Trophoblast cell (in vitro differentiated cells and primary cell): ENCODE data around the gene CTR9.

ENCODE experiments used
- DNase-seq, 2 donors: peaks; one replicate each; pipeline ENCODE4 v3.0.0-alpha.2; 2016
- H2AFZ ChIP-seq: 2 replicates; pipeline ENCODE4 v1.6.1; 2013; ENCODE audit warnings: low read length, moderate library complexity, mild to moderate bottlenecking; ENCODE audit not compliant: insufficient read depth, poor library complexity
- H2AK5ac ChIP-seq: 2 replicates; pipeline ENCODE4 v1.6.1; 2013; ENCODE audit warnings: mild to moderate bottlenecking, low read length
- H2BK120ac ChIP-seq: 2 replicates; pipeline ENCODE4 v1.6.1; 2013; ENCODE audit warnings: low read length, mild to moderate bottlenecking, moderate library complexity; ENCODE audit not compliant: insufficient read depth, poor library complexity
- H2BK12ac ChIP-seq: 2 replicates; pipeline ENCODE4 v1.6.1; 2013; ENCODE audit warnings: mild to moderate bottlenecking, low read length, moderate library complexity
- H2BK5ac ChIP-seq: 2 replicates; pipeline ENCODE4 v1.6.1; 2013; ENCODE audit warnings: low read length, low read depth, moderate library complexity, mild to moderate bottlenecking; ENCODE audit not compliant: poor library complexity
- H3K14ac ChIP-seq: 2 replicates; pipeline ENCODE4 v1.6.1; 2013; ENCODE audit warnings: mild to moderate bottlenecking, low read length
- H3K18ac ChIP-seq: 2 replicates; pipeline ENCODE4 v1.6.1; 2013; ENCODE audit warnings: mild to moderate bottlenecking, low read length
- H3K23ac ChIP-seq: 2 replicates; pipeline ENCODE4 v1.6.1; 2013; ENCODE audit warnings: low read length
- H3K27ac ChIP-seq: 2 replicates; pipeline ENCODE4 v1.5.1; 2013; ENCODE audit warnings: low read depth, mild to moderate bottlenecking, inconsistent platforms, low read length, moderate library complexity
- H3K27me3 ChIP-seq: 2 replicates; pipeline ENCODE4 v1.6.1; 2013; ENCODE audit warnings: inconsistent platforms, mild to moderate bottlenecking, low read length, moderate library complexity; ENCODE audit not compliant: insufficient read depth
- H3K36me3 ChIP-seq, 2 experiments: 1 replicate in 1 of 2; 2 replicates in 1 of 2; pipeline ENCODE4 v1.6.1; 2013; ENCODE audit warnings: low read length in 2 of 2, mild to moderate bottlenecking in 2 of 2, moderate library complexity in 1 of 2; ENCODE audit not compliant: insufficient read depth in 2 of 2, control insufficient read depth in 1 of 2
- H3K4ac ChIP-seq: 2 replicates; pipeline ENCODE4 v1.6.1; 2013; ENCODE audit warnings: low read depth, mild to moderate bottlenecking, low read length, moderate library complexity
- H3K4me1 ChIP-seq, 2 experiments: 1 replicate in 1 of 2; 2 replicates in 1 of 2; pipeline ENCODE4 v1.6.1; 2013; ENCODE audit warnings: low read length in 2 of 2, mild to moderate bottlenecking in 2 of 2, moderate library complexity in 1 of 2; ENCODE audit not compliant: insufficient read depth in 2 of 2, control insufficient read depth in 1 of 2
- H3K4me2 ChIP-seq: 2 replicates; pipeline ENCODE4 v1.6.1; 2013; ENCODE audit warnings: inconsistent platforms, mild to moderate bottlenecking, low read length, moderate library complexity
- H3K4me3 ChIP-seq: 2 replicates; pipeline ENCODE4 v1.5.1; 2013; ENCODE audit warnings: mild to moderate bottlenecking, low read depth, low read length, inconsistent platforms
- H3K79me1 ChIP-seq: one replicate; pipeline ENCODE4 v1.6.1; 2013; ENCODE audit warnings: low read length
- H3K79me2 ChIP-seq: 2 replicates; pipeline ENCODE4 v1.6.1; 2013; ENCODE audit warnings: low read length, mild to moderate bottlenecking; ENCODE audit not compliant: control insufficient read depth, insufficient read depth, poor library complexity
- H3K9ac ChIP-seq: 2 replicates; pipeline ENCODE4 v1.6.1; 2013; ENCODE audit warnings: mild to moderate bottlenecking, low read length
- H3K9me3 ChIP-seq: 2 replicates; pipeline ENCODE4 v1.6.1; 2013; ENCODE audit warnings: low read depth, mild to moderate bottlenecking, control low read depth, inconsistent platforms, low read length; ENCODE audit not compliant: insufficient read depth
- H4K12ac ChIP-seq: 2 replicates; pipeline ENCODE4 v1.6.1; 2013; ENCODE audit warnings: low read depth, mild to moderate bottlenecking, low read length, moderate library complexity
- H4K8ac ChIP-seq: 2 replicates; pipeline ENCODE4 v1.6.1; 2013; ENCODE audit warnings: low read depth, mild to moderate bottlenecking, low read length, moderate library complexity
- H4K91ac ChIP-seq: one replicate; pipeline ENCODE4 v1.6.1; 2013; ENCODE audit warnings: low read depth, mild to moderate bottlenecking, low read length, moderate library complexity
- WGBS: extraction: QIAGEN DNeasy Blood & Tissue Kit; methylation state at CpG from one replicate; pipeline ENCODE4 v1.1.7; 2013; ENCODE audit warnings: missing lambda C conversion rate; ENCODE audit not compliant: insufficient read length, insufficient coverage; ENCODE audit errors: extremely low coverage; 5-methylcytosine and 5-hydroxymethylcytosine counted together

Gene CTR9

GRCh38 chr11:10715571-10715970 is 35.5 kb upstream of the CTR9 start:
- Histone ChIP-seq H4K8ac (peak overlapping the region; percentile 35), H4K12ac (no peak overlapping the region), H3K27me3 (no peaks in the 10 kb centered on the region)

GRCh38 chr11:10716122-10716521 is 34.9 kb upstream of the CTR9 start:
- Histone ChIP-seq H2AFZ (no peak overlapping the region), H3K4me1 (peaks cover 8 to 10% of the 10 kb centered on the region in 2 experiments), H3K79me2 (no peaks in the 10 kb centered on the region), H3K4me2 (no peak overlapping the region), H3K23ac (no peak overlapping the region), H3K36me3 (no peaks in the 10 kb centered on the region), H4K12ac (no peak overlapping the region), H4K8ac (no peak overlapping the region), H3K27me3 (no peaks in the 10 kb centered on the region), H3K18ac (no peak overlapping the region), H3K4me3 (no peak overlapping the region), H3K9me3 (peaks cover 3% of the 10 kb centered on the region), H2BK120ac (no peak overlapping the region), H2BK5ac (no peak overlapping the region), H3K4ac (no peak overlapping the region), H4K91ac (no peak overlapping the region), H2AK5ac (no peak overlapping the region), H3K9ac (no peak overlapping the region), H3K14ac (no peak overlapping the region), H3K27ac (no peak overlapping the region), H3K79me1 (no peaks in the 10 kb centered on the region), H2BK12ac (no peak overlapping the region)
- peak in 1 of 2 donors; percentile 19 for DNase-seq
- WGBS = no CpG with 5 or more reads among the region's 3 CpGs

More at GRCh38 chr11:10715571-10715970, 35.5 kb upstream of the CTR9 start:
- Histone ChIP-seq H3K9ac (no peak overlapping the region), H3K9me3 (peaks cover 3% of the 10 kb centered on the region), H3K36me3 (no peaks in the 10 kb centered on the region), H3K23ac (no peak overlapping the region), H2BK12ac (peak overlapping the region; percentile 9), H3K14ac (no peak overlapping the region), H3K4me3 (no peak overlapping the region), H3K27ac (no peak overlapping the region), H3K18ac (no peak overlapping the region), H3K4me1 (peaks cover 8 to 10% of the 10 kb centered on the region in 2 experiments), H2AK5ac (no peak overlapping the region), H2AFZ (no peak overlapping the region), H3K79me1 (no peaks in the 10 kb centered on the region), H3K79me2 (no peaks in the 10 kb centered on the region), H3K4ac (no peak overlapping the region), H2BK5ac (no peak overlapping the region), H2BK120ac (no peak overlapping the region), H4K91ac (no peak overlapping the region), H3K4me2 (no peak overlapping the region)
- WGBS = no CpG with 5 or more reads among the region's 4 CpGs
- no peak for DNase-seq

GRCh38 chr11:10716543-10717259 is 34.3 kb upstream of the CTR9 start:
- H3K27ac ChIP-seq = no peak overlapping the region
- no peak overlapping the region for H4K91ac ChIP-seq
- H3K27me3 ChIP-seq = no peaks in the 10 kb centered on the region
- no peak overlapping the region for H3K4me2 ChIP-seq
- H2AFZ ChIP-seq = no peak overlapping the region
- peaks cover 3% of the 10 kb centered on the region for H3K9me3 ChIP-seq
- H2BK12ac ChIP-seq = peak overlapping the region; percentile 8
- H3K4me1 ChIP-seq = peaks cover 8 to 10% of the 10 kb centered on the region in 2 experiments
- no peak overlapping the region for H4K12ac ChIP-seq
- H3K79me2 ChIP-seq = no peaks in the 10 kb centered on the region
- WGBS = no CpG with 5 or more reads among the region's 9 CpGs
- H3K4ac ChIP-seq = no peak overlapping the region
- no peaks in the 10 kb centered on the region for H3K36me3 ChIP-seq
- H2BK120ac ChIP-seq = no peak overlapping the region
- no peaks in the 10 kb centered on the region for H3K79me1 ChIP-seq
- peak overlapping the region; percentile 6 for H3K18ac ChIP-seq
- H3K23ac ChIP-seq = no peak overlapping the region
- no peak overlapping the region for H2BK5ac ChIP-seq
- no peak overlapping the region for H4K8ac ChIP-seq
- DNase-seq = no peak
- H3K14ac ChIP-seq = peak overlapping the region; percentile 9
- no peak overlapping the region for H3K9ac ChIP-seq
- no peak overlapping the region for H3K4me3 ChIP-seq
- H2AK5ac ChIP-seq = no peak overlapping the region

GRCh38 chr11:10719616-10720015 is 31.4 kb upstream of the CTR9 start:
- Histone ChIP-seq H3K23ac (no peak overlapping the region), H3K27ac (no peak overlapping the region), H3K79me2 (no peaks in the 10 kb centered on the region), H3K4ac (no peak overlapping the region), H4K8ac (no peak overlapping the region), H3K27me3 (no peaks in the 10 kb centered on the region), H3K4me3 (no peak overlapping the region), H4K12ac (no peak overlapping the region), H3K14ac (no peak overlapping the region), H2AK5ac (no peak overlapping the region), H2BK12ac (no peak overlapping the region), H2BK120ac (no peak overlapping the region), H3K79me1 (no peaks in the 10 kb centered on the region), H2BK5ac (no peak overlapping the region), H3K4me1 (peaks cover 8 to 10% of the 10 kb centered on the region in 2 experiments), H3K9ac (no peak overlapping the region), H3K4me2 (no peak overlapping the region), H3K36me3 (no peaks in the 10 kb centered on the region), H4K91ac (no peak overlapping the region), H3K18ac (no peak overlapping the region), H2AFZ (no peak overlapping the region), H3K9me3 (peaks cover 3% of the 10 kb centered on the region)
- WGBS = no CpG with 5 or more reads among the region's 2 CpGs
- no peak for DNase-seq
